Measurements from ENCODE around the gene ALDH3A1.

Gene ALDH3A1

GRCh38 chr17:19703828-19704613 lies 44.1 kb downstream of the ALDH3A1 start:
- no peak for DNase-seq (ENCODE audit: low read depth in 3 of 3)

- no peak for DNase-seq (ENCODE audit: low read depth in 3 of 3)
Measured at GRCh38 chr17:19703106-19703827, 44.8 kb downstream of the ALDH3A1 start.

- DNase-seq (ENCODE audit: low read depth in 3 of 3) = no peak
Measured at GRCh38 chr17:19702217-19702641, 45.9 kb downstream of the ALDH3A1 start.
